HFF-Myc (cell line): ENCODE measurements around the gene COPS8.

Experiments used
- DNase-seq: peaks from one replicate; pipeline ENCODE4 v3.0.0-alpha.2; 2011; ENCODE audit warnings: low read depth; ENCODE audit errors: extremely low read depth
- H3K4me3 ChIP-seq: replicated peaks from 2 replicates; pipeline ENCODE4 v1.5.1; 2011; ENCODE audit warnings: low read depth, mild to moderate bottlenecking, control low read depth, low read length
- TF ChIP-seq, protein P1 (sequence below): IDR thresholded peaks from 2 replicates; pipeline ENCODE4 v1.5.1; 2012; ENCODE audit warnings: mild to moderate bottlenecking, low read depth, low read length, control low read depth; ENCODE audit errors: missing control alignments

The COPS8 gene

DNA sequence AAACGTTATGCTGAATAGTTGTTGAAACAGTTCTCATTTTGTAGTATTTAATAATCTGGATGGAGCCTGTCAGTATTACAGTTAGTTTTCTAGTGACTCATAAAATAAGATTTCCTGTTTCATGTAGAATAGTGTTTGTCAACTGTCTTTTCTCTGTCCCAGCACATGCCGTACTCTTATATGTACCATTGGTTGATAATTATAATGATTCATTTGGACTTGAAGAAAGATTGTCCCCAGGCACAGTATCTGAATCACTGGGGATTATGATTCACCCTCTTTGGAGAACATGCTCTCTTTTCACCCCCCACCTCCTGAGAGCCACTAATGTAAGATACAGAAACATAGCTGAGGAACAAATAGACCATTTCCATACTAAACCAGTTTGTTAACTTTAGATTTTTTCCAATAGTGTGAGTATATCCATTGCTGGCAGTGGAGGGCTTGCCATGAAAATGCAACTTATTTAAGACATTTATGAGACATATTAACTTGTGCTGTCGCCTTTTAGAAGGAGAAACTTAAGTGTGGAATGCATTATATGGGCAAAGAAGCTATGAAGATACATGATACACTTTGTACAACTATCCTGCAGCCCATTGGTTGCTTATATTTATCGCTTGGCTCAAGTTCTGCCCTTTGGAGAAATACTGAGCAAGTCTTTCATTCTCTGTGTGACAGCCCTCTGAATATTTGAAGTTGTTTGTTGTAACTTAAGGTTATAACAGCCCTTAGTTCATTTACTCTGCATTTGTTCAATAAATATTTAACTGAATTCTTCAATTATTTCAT, 12.4 kb downstream of the COPS8 start:
- TF ChIP-seq, protein P1, sequence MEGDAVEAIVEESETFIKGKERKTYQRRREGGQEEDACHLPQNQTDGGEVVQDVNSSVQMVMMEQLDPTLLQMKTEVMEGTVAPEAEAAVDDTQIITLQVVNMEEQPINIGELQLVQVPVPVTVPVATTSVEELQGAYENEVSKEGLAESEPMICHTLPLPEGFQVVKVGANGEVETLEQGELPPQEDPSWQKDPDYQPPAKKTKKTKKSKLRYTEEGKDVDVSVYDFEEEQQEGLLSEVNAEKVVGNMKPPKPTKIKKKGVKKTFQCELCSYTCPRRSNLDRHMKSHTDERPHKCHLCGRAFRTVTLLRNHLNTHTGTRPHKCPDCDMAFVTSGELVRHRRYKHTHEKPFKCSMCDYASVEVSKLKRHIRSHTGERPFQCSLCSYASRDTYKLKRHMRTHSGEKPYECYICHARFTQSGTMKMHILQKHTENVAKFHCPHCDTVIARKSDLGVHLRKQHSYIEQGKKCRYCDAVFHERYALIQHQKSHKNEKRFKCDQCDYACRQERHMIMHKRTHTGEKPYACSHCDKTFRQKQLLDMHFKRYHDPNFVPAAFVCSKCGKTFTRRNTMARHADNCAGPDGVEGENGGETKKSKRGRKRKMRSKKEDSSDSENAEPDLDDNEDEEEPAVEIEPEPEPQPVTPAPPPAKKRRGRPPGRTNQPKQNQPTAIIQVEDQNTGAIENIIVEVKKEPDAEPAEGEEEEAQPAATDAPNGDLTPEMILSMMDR = no peak
- peak; percentile 65 for DNase-seq

DNA sequence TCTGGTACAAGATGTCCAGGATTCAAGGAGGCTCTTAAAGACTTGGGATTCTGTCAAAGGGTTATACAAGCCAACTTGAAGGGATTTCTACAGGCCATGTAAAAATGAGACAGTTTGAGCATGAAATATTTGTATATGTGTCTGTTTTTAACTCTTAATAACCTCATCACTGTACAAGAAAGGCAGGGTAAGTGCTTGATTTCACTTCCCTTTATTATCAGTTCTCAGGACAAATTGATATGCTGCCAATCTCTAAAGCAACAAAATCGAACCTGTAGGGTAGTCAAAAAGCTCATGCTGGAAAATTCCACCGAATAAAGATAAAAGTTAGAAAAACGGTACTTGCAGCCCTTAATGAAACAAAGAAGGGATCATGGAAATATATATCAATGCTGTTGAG, 14.1 kb downstream of the COPS8 start:
- DNase-seq = no peak
- no peak overlapping the region for H3K4me3 ChIP-seq
- TF ChIP-seq, protein P1 = no peak

More for the DNA sequence above, 12.4 kb downstream of the COPS8 start:
- H3K4me3 ChIP-seq = no peak overlapping the region

DNA sequence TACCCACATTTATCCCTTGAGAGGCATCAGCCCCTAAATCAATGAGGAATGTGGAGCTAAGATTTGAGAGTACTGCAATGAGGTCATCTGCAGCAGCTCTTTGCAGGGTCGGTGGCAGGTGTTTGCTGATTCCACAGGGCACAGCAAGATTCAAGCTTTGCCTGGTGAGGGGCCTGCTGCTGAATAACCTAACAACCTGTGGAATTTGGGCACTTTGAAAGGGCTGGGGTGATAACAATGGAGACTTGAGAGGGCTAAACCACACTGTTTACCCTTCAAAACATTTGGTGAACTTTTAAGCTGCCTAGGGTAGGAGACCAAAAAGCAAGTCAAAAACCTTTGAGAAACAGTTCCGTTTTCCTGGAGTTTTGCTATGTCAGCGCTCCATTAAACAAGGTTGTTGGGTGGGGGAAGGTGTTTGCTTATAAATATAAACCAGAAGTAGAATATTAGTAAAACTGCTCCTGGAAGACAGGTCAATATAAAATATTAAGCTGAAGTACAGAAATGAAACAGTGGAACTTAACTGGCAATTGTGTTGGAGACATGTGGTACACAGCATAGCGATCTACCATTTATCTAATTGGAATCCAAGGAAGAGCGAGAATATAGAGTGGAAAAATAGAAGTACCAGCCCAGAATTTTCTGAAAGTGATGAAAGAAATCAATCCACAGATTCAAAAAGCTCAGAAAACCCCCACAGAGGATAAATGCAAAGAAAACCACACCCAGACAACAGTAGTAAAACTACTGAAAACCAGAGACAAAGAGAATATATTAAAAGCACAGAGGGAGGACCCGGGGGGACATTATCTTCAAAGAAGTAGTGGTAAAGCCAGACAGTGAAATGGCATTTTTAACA, 15.7 kb downstream of the COPS8 start:
- TF ChIP-seq, protein P1 = no peak
- no peak for DNase-seq
- H3K4me3 ChIP-seq = no peak overlapping the region

DNA sequence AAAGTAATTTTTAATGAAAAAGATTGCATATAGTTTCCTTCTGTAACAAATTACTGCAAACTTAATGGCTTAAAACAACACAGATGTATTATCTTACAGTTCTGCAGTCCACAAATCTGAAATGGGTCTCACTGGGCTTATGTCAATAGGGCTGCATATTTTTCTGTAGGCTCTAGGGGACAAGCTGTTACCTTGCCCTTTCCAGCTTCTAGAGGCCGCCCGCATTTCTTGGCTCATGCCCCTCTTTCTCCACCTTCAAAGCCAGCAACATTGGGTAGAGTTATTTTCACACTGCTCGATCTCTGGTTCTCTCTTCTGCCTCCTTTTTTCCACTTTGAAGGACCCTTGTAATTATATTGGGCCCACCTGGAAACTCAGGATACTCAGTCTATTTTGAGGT, 16.7 kb downstream of the COPS8 start:
- no peak overlapping the region for H3K4me3 ChIP-seq
- TF ChIP-seq, protein P1 = no peak
- DNase-seq = no peak

DNA sequence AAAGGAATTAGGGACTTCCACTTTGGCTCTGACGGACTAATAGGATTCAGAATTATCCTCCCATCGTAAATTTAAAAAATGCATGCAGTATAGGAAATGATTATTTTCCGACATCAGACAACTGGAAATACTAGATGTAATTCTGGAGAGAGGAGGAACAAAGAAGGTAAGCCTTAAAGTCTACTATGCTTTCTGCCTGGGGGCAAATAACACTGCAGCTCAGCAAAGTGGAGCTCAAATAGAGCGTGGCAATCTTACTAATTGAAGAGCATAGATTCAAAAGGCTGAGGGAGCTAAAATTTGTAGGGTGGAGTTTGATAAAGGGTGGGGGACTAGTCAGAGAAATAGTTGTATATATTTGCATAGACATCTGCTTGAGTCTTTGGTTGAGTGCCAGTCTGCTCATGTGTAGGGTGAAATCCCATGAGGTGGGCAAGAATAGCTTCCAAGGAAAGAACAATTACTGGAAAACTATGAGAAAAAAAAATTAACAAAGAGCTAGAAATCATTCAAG, 23.8 kb downstream of the COPS8 start:
- no peak overlapping the region for H3K4me3 ChIP-seq
- no peak for DNase-seq
- TF ChIP-seq, protein P1 = no peak

DNA sequence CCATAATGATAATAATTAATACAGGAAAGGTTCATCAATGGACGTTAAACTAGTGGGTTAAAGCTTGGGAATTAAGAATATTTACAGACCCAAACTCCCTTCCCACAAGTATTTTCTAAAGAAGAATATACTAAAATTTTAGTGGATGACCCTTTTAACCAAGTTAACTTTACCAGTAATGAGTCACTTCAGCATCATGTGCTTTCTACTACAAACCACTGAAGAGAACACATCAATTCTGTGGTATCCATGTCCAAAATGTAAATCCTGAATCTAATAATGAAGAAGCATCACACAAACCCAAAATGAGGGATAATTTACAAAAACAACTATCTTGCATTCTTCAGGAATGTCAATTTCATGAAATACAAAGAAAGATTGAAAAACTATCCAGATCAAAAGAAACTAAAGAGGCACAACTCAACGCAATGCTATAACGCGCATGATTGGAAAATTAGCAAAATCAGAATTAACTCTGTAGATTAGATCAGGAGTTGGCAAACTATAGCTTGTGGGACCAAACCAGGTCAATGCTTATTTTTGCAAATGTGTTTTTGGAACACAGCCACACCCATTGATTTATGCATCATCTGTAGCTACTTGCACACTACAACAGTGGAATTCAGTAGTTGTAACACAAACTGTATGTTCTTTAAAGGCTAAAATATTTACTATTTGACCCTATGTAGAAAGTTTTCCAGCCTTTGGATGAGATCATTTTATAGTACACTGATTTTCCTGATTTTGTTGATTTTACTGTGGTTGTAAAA, 27.5 kb downstream of the COPS8 start:
- no peak overlapping the region for H3K4me3 ChIP-seq
- no peak for DNase-seq
- TF ChIP-seq, protein P1 = no peak
